SJSA1 (cell line): Measurements from ENCODE around the gene CNNM2. TPM values are rescaled to one million over a fixed set of nuclear protein-coding genes. Genes with fewer than 3 reads are reported as not detected.

ENCODE experiments used
- DNase-seq, 2 experiments: peaks; one replicate each; pipeline ENCODE4 v3.0.0-alpha.2; 2015 to 2020; ENCODE audit warnings: low spot score in 2 of 2, low read depth in 1 of 2
- H3K27ac ChIP-seq: fragments of 250-450 bp; sonication (Bioruptor Pico); 2 replicates; pipeline ENCODE4 v1.5.1; 2020; ENCODE audit warnings: mild to moderate bottlenecking, moderate library complexity
- H3K27me3 ChIP-seq: fragments of 250-450 bp; sonication (Bioruptor Pico); replicated peaks from 2 replicates; pipeline ENCODE4 v1.5.1; 2020; ENCODE audit warnings: mild to moderate bottlenecking, moderate library complexity
- H3K36me3 ChIP-seq: fragments of 250-450 bp; sonication (Bioruptor Pico); 2 replicates; pipeline ENCODE4 v1.5.1; 2020; ENCODE audit warnings: mild to moderate bottlenecking
- H3K4me1 ChIP-seq: fragments of 250-450 bp; sonication (Bioruptor Pico); replicated peaks from 2 replicates; pipeline ENCODE4 v1.6.1; 2021; ENCODE audit warnings: mild to moderate bottlenecking
- H3K4me3 ChIP-seq: fragments of 250-450 bp; sonication (Bioruptor Pico); 2 replicates; pipeline ENCODE4 v1.5.1; 2020; ENCODE audit warnings: mild to moderate bottlenecking
- H3K9me3 ChIP-seq: fragments of 250-450 bp; sonication (Bioruptor Pico); replicated peaks from 2 replicates; pipeline ENCODE4 v1.5.1; 2020; ENCODE audit warnings: mild to moderate bottlenecking
- total RNA-seq: library from RNA; depleted of rRNA; stranded (reverse); fragments of >200 nt; shearing (Covaris generic); gene quantifications from 2 replicates; pipeline ENCODE4 v1.2.3, GENCODE V29; 2014

Gene CNNM2
- total RNA-seq, 1 experiment from 2014 or later, result 8.2 TPM

- Histone ChIP-seq H3K4me1 (peaks cover 17% of the 10 kb centered on the region), H3K27ac (no peak overlapping the region), H3K36me3 (peaks cover 31% of the 10 kb centered on the region), H3K4me3 (no peak overlapping the region), H3K9me3 (no peaks in the 10 kb centered on the region), H3K27me3 (no peaks in the 10 kb centered on the region)
- no peak for DNase-seq
Measured at GRCh38 chr10:103109821-103110220, 191.7 kb downstream of the CNNM2 start.

- peaks cover 32% of the 10 kb centered on the region for H3K36me3 ChIP-seq
- no peaks in the 10 kb centered on the region for H3K9me3 ChIP-seq
- no peak for DNase-seq
- H3K4me3 ChIP-seq, result no peak overlapping the region
- no peak overlapping the region for H3K27ac ChIP-seq
- peaks cover 17% of the 10 kb centered on the region for H3K4me1 ChIP-seq
- H3K27me3 ChIP-seq, result no peaks in the 10 kb centered on the region
Measured at GRCh38 chr10:103110407-103110806, 192.3 kb downstream of the CNNM2 start.

- no peaks in the 10 kb centered on the region for H3K9me3 ChIP-seq
- no peak overlapping the region for H3K4me3 ChIP-seq
- H3K27me3 ChIP-seq, result no peaks in the 10 kb centered on the region
- peaks cover 24% of the 10 kb centered on the region for H3K36me3 ChIP-seq
- H3K27ac ChIP-seq, result no peak overlapping the region
- peak in 1 of 2 experiments; percentile 32 for DNase-seq
- peaks cover 17% of the 10 kb centered on the region for H3K4me1 ChIP-seq
Measured at GRCh38 chr10:103111031-103111917, 193.2 kb downstream of the CNNM2 start.

- H3K27me3 ChIP-seq, result no peaks in the 10 kb centered on the region
- DNase-seq, result no peak
- peaks cover 17% of the 10 kb centered on the region for H3K4me1 ChIP-seq
- no peak overlapping the region for H3K4me3 ChIP-seq
- peaks cover 18% of the 10 kb centered on the region for H3K36me3 ChIP-seq
- no peaks in the 10 kb centered on the region for H3K9me3 ChIP-seq
- no peak overlapping the region for H3K27ac ChIP-seq
Measured at GRCh38 chr10:103111918-103112877, 194.1 kb downstream of the CNNM2 start.

- Histone ChIP-seq H3K4me1 (peaks cover 17% of the 10 kb centered on the region), H3K9me3 (no peaks in the 10 kb centered on the region), H3K27ac (no peak overlapping the region), H3K36me3 (peaks cover 16% of the 10 kb centered on the region), H3K4me3 (no peak overlapping the region), H3K27me3 (no peaks in the 10 kb centered on the region)
- DNase-seq, result no peak
Measured at GRCh38 chr10:103114876-103115275, 196.8 kb downstream of the CNNM2 start.

GRCh38 chr10:103117247-103117646 is 199.2 kb downstream of the CNNM2 start:
- Histone ChIP-seq H3K36me3 (peaks cover 8% of the 10 kb centered on the region; the same call in 1 of the 2 replicates), H3K27me3 (no peaks in the 10 kb centered on the region), H3K9me3 (no peaks in the 10 kb centered on the region), H3K4me1 (no peaks in the 10 kb centered on the region), H3K27ac (no peak overlapping the region), H3K4me3 (no peak overlapping the region)
- no peak for DNase-seq

GRCh38 chr10:103120546-103120945 is 202.5 kb downstream of the CNNM2 start:
- no peaks in the 10 kb centered on the region for H3K4me1 ChIP-seq
- peaks cover 16% of the 10 kb centered on the region; the same call in 1 of the 2 replicates for H3K36me3 ChIP-seq
- no peaks in the 10 kb centered on the region for H3K27me3 ChIP-seq
- no peaks in the 10 kb centered on the region for H3K9me3 ChIP-seq
- H3K27ac ChIP-seq, result no peak overlapping the region
- no peak overlapping the region for H3K4me3 ChIP-seq
- no peak for DNase-seq

- Histone ChIP-seq H3K4me3 (no peak overlapping the region), H3K27me3 (no peaks in the 10 kb centered on the region), H3K9me3 (no peaks in the 10 kb centered on the region), H3K27ac (no peak overlapping the region), H3K36me3 (peaks cover 20% of the 10 kb centered on the region; the same call in 1 of the 2 replicates), H3K4me1 (no peaks in the 10 kb centered on the region)
- no peak for DNase-seq
Measured at GRCh38 chr10:103120977-103121735, 203.1 kb downstream of the CNNM2 start.

- no peak for DNase-seq
- no peak overlapping the region for H3K4me3 ChIP-seq
- no peaks in the 10 kb centered on the region for H3K27me3 ChIP-seq
- H3K36me3 ChIP-seq, result peaks cover 24% of the 10 kb centered on the region; the same call in 1 of the 2 replicates
- H3K9me3 ChIP-seq, result no peaks in the 10 kb centered on the region
- no peak overlapping the region for H3K27ac ChIP-seq
- H3K4me1 ChIP-seq, result no peaks in the 10 kb centered on the region
Measured at GRCh38 chr10:103123282-103124024, 205.4 kb downstream of the CNNM2 start.

- Histone ChIP-seq H3K4me1 (no peaks in the 10 kb centered on the region), H3K4me3 (no peak overlapping the region), H3K36me3 (peaks cover 22% of the 10 kb centered on the region; the same call in 1 of the 2 replicates), H3K9me3 (no peaks in the 10 kb centered on the region), H3K27ac (no peak overlapping the region), H3K27me3 (no peaks in the 10 kb centered on the region)
- no peak for DNase-seq
Measured at GRCh38 chr10:103124420-103125096, 206.5 kb downstream of the CNNM2 start.

- DNase-seq, result no peak
Measured at GRCh38 chr10:103125323-103126267, 207.5 kb downstream of the CNNM2 start.

More at GRCh38 chr10:103125323-103126267, 207.5 kb downstream of the CNNM2 start:
- Histone ChIP-seq H3K9me3 (no peaks in the 10 kb centered on the region), H3K36me3 (peaks cover 23% of the 10 kb centered on the region; the same call in 1 of the 2 replicates), H3K27ac (no peak overlapping the region), H3K4me1 (no peaks in the 10 kb centered on the region), H3K4me3 (no peak overlapping the region), H3K27me3 (no peaks in the 10 kb centered on the region)
